HG02759 (cell line): ENCODE data around the gene GSN.

Experiments
- ATAC-seq: cut with Tn5 transposase; IDR thresholded peaks from one replicate; pipeline ENCODE4 v1.9.1; 2021; ENCODE audit warnings: mild to moderate bottlenecking, moderate library complexity; ENCODE audit not compliant: unreplicated experiment

The GSN gene

DNA sequence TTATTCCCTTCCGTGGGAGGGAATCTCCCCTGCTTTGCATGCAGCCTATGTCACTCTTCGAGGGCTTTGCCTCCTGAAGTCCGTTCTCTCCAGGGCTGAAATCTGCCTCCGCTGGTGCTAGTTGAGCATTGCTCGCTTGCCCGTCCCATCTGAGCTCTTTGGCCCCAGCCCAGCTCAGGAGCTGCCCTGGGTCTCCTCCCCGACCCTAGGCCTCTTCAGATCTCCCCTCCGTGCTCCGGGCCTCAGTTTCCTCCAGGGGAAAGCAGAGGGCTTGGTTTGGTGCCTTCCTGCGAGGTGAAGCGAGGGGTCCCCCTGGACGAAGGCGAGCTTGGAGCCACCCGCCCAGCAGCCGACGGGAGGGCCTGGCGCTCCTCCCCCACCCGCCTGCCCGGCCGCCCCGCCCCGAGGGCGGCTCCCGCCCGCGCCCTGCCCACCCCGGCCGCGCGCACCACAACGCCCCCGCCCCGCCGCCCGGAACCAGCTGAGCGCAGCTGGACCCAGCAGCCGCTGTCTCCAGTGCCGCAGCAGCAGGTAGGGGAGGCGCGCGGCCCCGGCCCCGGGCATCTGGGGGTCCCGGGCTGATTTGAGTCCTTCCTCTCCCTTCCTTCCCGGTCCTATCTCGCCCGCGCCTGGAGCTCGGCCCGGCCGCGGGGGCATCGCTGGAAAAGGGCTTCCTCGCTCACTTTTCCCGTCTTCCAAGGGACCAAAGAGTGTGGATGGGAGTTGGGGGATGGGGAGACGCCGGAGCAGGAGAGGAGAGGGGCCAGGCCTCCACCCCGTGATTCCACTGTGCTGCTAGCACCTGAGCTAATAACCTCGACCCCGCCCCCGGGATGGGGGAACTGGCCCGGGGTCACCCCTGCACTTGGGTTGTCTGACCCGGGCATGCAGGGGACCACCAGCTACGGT, at the start of gene GSN:
Gene GSN (plus strand): TSS at position 474 of the 909 bp plus-strand sequence. CDS start 33,810 bp downstream, outside the sequence.
- ATAC-seq, result peak; percentile 86

DNA sequence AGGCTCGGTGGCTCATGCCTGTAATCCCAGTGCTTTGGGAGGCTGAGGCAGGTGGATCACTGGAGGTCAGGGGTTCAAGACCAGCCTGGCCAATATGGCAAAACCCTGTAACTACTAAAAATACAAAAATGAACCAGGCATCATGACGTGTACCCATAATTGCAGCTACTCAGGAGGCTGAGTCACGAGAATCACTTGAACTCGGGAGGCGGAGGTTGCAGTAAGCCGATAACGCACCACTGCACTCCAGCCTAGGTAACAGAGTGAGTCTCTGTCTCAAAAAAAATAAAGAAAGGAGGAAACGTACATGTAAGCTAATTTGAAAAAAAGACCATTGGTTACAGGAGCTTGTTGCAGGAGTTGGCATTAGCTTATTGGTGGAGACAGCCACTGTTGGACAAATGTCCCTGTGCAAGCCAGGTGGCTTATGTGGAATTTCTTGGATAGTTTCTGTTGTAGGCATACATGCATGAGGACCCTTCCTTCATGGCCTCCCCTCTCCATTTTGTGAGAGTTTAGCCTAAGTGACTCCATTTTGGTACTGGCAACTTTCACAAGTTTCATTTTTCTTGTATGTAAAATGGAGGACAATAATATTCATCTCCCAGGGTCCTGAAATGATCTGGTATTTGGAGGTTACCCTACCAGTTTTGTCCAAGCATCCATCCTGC, 49.5 kb upstream of the GSN start:
- ATAC-seq, result peak; percentile 15

DNA sequence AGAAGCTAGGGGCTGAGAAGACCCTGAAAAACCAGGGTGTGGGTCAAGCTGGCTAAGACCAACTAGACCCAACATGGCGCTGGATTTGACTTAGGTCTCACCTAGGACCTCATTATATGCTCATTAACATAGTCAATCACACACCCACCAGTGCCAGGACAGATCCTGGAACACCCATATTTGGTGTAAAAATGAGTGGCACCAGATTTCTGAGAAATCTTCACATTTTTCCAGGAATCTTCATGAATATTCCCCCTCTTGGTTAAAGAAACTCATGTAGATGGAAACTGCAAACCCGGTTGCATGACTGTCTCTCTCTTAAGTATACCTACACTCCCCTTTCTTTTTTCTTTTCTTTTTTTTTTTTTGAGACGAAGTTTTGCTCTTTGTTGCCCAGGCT, 48.4 kb upstream of the GSN start:
- no peak for ATAC-seq

DNA sequence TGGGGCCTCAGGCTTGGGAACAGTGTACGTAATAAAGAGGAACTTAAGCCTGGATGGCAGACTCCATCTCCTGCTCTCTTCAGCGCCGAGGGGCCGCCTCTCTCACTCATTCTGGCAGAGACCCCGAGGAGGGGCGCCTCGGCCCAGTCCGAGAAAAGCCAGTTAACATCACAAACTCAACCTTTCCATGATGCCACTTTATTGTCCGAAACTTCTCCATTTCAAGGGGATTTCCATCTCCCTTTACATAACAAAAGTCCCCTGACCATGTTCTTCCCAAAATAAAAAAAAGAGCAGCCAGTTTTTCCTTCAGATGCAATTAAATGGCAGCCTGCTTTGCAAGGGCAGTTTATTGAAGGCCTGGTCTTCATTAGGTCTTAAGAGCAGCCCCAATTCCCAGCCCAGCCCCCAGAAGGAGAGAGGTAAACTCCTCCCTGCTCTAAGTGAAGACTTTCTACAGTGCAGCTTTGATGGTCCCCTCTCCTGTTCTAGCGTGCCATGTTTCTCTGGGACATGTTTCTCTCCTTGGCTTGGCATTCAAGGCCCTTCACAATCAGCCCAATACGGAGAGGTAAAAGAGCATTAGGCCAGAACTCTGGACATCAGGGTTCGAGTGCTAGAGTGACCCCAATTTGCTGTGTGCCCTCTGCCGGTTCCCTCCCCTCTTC, 46.8 kb upstream of the GSN start:
- ATAC-seq, result no peak

DNA sequence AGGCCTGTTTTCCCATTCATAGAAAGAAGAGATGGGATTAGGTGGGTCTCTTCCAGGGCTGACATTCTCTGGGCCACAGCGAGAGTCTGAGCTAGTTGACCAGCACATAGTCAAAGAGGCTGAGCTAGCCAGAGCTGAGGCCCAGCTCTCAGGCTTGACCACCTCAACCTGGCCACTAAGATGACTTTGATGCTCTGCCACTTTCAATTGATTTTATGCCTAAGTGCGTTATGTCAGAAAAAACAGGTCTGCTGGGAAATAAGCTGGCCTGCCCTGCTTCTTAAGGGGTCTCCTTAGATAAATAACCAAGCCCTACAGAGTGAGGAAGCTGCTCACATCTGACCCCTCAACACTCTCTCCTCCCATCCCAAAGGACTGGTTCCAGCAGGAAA, 46.3 kb upstream of the GSN start:
- no peak for ATAC-seq

DNA sequence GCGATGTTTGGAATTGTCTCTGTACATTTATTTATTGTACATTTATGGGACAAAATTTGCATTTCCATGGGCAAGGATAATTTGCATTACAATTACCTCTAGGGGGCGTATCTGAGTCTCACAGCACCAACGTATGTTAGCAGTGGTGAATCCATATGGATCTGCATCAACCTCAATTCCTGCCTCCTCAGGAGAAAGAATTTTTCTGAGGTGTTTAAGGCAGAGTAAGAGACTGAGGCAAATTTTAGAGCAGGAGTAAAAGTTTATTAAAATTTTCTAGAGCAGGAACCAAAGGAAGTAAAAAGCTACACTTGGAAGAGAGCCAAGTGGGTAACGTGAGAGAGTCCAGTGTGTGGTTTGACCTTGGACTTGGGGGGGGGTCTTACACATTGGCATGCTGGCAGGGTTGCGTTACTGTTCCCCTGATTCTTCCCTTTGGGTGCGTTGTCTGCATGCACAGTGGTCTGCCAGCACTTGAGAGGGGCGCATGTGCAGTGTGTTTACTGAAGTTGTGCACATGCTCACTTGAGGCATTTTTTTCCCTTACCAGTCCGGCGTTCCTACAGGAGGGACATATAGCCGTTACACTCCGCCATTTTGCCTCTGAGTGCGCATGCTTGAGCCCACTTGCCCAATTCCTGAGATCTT, 45.3 kb upstream of the GSN start:
- no peak for ATAC-seq

DNA sequence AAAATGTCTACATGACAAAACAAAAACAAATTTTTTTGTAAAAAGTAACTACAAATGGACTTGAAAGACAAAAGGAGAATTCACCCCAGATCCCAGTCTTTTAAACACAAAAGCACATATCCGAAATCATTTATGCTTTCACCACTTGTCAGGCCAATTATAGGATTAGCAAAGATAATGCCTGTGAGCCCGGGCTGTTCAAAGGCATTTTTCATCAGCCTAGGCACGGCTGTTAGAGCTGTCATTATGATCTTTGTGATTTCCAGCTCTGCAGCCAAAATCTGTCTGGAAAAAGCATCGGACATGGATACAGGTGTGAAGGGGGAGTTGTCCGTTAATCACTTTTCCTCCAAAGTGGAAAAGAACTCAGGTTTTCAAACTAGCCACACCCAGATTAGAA, 42.7 kb upstream of the GSN start:
- no peak for ATAC-seq

DNA sequence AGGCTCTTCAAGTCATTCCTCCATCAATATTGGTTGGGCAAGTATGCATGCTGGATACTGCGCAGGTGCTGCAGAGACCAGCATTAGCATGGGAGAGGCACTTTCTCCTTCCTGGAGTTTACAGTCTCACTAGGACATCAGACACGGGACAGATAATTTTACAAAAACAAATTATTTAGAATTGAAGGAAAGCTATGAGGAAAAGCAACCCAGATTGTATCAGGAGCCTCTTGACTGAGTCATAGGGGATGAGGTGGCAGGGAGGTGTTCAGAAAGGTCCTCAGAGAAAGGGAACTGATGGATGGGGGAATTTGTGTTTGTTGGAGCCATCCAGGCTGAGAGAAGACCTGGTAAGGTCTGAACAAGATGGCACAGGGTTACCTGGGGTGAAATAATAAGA, 41.8 kb upstream of the GSN start:
- ATAC-seq, result no peak

DNA sequence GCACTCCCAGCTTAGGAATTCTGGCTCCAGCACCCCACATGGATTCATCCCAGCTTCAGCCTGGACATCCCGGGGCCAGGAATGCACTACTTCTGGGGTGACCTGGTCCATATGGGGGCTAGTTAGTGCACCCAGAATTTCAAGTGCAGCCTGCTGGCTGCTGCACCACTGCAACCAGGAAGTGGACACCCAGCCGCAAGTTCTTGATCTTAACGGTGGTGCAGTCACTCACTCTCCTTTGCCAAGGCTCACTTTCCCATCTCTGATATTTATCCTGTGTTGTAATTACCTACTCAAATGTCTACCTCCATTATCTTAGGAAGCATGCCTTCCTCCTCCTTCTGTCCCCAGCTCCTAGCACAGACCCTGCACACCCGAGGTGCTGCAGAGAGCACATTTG, 40.1 kb upstream of the GSN start:
- no peak for ATAC-seq

DNA sequence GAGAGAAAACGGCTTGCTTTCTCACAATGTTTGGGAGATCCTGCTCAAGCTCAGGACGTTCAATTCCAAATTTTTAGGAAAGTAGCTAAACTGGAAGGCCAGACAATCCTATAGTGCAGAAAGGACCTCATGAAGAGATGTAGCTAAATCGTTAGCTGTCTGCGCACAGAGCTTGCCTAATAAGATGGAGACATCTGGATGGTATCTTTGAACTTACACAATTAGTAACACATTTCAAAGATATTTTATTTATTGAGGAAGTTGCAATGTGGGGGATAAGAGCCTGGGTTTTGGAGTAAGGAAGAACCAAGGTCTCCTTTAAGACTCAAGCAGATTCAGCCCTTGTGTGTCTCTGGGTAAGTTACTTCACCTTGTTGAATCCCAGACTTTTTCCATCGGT, 37.7 kb upstream of the GSN start:
- ATAC-seq, result no peak

DNA sequence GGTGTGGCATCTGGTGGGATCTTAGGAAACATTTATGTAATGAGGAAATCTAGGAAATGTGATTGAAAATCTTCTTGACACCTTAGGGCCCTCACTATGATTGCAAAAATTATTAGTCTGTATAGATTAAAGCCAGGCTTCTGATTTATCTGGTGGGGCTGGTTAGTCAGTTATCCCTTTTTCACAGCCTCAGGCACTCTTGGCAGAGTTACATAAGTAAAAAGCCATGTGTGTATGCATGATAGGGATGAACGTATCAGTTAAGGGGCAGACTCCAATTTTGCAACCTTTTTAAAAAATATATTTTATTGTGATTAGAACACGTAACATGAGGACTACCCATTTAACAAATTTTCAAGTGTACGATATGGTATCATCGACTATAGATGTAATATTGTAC, 35.7 kb upstream of the GSN start:
- no peak for ATAC-seq

DNA sequence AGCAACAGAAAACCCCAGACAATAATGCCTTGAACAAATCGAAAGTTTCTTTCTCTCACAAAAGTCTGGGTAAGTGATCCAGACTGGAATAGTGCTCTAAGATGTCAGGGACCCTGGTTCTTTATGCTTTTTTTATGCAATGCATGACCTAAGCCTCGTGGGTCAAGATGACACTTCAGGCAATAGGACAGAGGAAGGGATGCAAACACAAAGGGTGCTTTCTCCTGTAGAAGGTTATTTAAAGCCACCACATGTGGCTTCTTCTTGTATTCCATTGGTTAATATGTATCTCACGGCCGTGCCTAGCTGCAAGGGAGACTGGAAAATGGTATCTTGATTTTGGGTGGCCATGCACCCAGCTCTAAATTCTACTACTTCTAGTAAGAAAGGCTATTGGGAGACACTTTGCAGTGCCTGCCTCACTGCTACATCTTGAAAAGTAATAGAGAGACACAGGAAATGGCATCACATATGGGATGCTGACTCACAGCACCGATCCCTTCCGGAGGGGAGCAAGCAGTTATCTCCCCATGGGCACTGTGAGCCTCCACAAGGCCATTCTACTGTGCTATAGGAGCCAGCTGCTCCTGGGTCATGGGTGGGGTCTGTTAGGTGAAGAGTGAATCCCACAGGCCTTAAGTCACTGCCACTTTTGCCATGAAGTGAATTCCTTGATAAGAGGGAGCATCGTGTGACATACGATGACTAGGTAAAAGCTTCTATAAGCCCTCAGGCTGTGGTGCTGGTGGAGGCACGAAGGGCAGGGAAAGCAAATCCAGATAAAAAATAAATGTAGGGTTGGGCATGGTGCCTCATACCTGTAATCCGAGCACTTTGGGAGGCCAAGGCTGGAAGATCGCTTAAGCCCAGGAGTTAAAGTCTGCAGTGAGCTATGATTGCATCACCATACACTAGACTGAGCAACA, 33.8 kb upstream of the GSN start:
- no peak for ATAC-seq

DNA sequence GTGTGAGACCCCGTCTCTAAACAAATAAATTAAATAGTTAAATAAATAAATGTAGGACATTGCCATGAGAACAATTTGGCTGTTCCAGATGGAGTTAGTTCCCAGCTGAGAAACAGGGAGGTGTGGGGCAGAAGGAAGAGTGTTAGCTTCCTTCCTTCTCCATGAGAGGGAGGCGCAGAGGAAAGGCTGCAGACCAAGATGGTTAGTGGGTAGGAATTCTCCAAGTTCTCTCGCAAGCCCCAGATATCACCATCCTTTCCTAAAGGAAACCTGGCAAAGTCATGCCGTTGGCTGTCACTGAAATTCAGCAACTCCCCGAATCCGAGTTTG, 33.2 kb upstream of the GSN start:
- no peak for ATAC-seq

DNA sequence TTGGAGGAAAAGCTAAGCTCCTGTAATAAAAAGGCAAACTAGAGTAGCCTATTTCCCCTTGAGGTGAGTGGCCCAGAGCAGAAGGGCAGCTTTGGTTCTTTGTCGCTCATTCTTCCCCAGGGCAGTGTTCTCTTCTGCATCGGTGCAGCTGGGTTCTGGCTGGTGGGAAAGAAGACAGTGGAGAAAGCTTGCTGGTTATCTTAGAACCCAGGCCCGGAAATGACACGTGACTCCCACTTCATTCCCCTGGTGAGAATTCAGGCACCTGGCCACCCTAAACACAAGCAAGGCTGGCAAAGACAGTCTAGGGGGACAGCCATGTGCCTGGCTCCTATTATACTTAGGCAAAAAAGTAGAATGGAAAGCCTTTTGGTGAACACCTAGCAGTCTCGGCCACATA, 32.5 kb upstream of the GSN start:
- no peak for ATAC-seq

DNA sequence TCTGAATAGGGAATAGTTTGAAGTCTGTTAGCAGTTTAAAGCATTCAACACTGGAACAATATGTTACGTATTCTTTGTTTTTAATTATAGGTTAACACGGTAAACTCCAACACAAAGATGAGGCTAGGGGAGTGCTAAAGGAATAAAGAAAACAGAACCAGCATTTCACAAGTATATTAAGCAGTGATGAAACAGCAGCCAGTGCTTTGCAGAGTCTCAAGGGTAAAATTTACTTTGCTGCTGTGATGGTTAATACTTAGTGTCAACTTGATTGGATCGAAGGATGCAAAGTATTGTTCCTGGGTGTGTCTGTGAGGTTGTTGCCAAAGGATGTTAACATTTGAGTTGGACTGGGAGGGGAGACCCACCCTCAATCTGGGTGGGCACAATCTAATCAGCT, 30.0 kb upstream of the GSN start:
- ATAC-seq, result no peak

DNA sequence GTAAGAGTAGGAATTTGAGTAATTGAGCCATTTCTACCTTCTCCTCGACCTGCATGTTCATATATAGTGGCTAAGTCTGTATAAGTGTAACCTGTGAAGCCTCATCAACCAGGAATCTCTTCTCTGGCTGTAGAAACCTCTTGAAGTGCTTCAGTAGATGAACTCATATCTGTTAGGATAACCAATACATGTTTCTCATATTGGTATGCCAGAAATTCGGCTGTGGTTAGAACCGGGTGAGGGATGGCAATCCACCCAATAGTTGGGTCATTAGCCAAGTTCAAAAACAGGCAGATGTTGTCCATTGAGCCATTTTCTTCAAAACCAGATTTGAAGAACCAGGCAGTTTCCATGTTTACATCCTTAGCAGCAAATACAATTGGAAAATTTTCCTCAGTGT, 28.9 kb upstream of the GSN start:
- ATAC-seq, result no peak

DNA sequence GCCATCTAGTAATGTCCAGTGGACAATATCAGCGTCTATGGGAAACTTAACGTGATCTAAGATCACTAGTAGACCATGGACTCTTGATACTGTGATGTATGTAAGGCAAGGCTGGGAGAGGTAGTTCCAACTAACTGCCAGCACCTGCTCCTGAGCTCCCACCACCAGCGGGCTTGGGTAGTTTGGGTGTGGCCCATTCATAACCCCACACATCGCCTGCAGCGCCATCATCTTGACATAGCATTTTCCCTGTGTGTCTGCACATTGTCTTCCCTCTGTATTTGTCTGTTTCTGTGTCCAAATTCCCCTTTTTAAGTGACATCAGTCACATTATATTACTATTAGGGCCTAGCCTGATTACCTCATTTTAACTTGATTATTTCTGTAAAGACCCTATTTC, 28.1 kb upstream of the GSN start:
- ATAC-seq, result no peak

DNA sequence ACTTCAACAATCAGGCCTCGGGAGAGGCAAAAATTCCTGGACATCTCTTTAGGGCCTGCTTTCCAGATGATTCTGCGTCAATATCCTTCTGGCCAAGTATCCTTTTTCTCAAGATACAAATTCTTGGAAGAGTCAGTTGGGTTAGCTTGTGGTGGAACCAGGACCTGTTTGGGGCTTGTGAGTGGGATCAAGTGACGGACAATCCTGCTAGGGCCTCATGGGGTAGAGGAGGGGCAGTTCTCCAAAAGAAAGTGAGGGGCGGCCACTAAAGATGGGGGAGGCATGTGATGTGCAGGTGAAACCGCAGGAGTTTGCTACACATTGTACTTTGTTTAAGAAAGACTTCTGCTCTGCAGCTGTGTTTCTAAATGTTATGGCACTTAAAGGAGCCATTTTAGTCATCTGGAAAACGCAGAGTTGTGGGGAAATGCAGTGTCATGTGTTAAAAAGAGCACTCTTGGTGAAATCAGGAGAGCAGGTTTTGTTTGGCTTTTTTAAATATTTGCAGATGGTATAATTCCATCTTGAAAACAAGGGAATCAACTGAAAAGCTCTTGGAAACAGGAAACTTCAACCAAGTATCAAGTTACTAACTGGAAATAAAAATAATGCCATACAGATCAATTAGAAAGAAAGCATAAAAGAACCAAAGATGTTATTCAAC, 27.4 kb upstream of the GSN start:
- ATAC-seq, result no peak

DNA sequence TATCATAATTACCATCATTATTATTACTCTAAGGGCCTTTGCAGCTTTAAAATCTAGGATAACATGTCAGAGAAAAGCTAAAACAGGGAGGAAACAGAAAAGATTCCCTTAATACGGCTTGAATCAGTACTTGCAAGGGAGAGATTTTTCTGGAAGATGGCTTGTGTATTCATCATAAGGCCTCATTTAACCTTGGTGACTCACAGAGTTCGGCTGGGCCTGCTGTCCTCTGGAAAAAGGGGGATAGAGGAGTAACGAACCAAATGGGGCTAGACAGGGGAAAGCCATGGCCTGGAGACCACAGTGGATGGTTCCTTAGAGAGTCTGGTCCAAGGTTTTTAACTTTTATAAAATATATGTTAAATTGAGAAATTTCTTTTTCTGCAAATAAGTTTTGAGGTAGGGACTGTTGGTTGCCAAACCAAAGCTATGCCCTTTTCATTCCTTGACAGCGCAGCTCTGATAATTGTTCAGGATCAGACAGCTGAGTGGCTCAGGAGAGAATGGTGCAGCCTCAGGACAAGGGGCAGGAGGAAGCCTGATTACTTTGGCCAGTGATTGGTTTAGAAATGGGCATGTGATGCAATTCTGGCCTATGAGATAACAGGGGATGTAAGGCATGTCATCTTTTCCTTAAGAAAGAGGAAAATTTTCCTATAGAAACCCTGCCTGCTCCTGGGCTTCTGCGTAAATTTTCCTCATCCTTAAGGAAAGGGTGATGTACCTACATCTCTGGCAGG, 25.6 kb upstream of the GSN start:
- no peak for ATAC-seq
